Measurements from ENCODE around the gene SHISA4. TPM values are rescaled to one million over a fixed set of nuclear protein-coding genes. Genes with fewer than 3 reads are reported as not detected.

Gene SHISA4
- polyA plus RNA-seq, 1 donor, result 97.2 TPM

GRCh38 chr1:201881617-201882016 is 7.1 kb upstream of the SHISA4 start:
- no peak for DNase-seq (ENCODE audit: low read depth)

GRCh38 chr1:201882665-201883132 is 6.0 kb upstream of the SHISA4 start:
- DNase-seq (ENCODE audit: low read depth), result no peak

GRCh38 chr1:201883266-201883665 is 5.4 kb upstream of the SHISA4 start:
- no peak for DNase-seq (ENCODE audit: low read depth)

DNA sequence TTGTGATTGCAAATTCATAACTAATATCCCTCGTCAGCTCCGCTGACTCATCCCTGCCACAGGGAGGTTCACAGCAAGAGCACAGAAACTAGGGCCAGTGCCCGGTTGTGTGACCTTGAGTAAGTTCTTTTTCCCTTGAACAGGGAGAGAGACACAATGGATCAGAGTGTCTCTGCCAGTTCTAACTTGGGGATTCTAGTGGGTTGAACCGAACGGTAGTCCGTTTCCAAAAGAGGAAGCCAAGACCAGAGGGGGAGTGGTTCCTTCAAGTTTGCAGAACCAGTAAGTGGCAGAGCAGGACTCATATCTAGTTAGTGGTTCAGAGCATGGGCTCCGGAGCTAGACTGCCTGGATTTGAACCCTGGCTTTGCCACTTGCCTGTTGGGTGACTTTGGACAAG is 4.9 kb upstream of the SHISA4 start:
- no peak for DNase-seq (ENCODE audit: low read depth)

DNA sequence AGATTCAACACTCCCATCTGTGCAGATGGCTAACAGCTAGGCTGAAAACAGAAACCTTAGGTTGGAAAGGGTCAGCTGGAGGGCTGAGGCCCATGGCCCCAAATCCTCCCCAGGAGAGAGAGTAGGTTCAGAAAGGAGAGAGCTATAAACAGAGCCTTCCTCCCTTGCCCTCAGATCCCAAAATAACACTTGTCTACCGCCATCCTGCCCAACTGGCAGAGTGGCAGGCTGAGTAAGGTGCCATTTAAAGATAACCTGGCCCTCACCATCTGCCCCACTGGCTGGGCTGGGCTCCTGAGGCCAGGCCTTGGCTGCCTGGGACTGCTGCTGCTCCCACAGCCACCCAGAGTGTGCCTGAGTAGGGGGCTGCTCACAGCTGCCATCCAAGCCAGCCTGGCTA is 4.3 kb upstream of the SHISA4 start:
- DNase-seq (ENCODE audit: low read depth), result no peak

- no peak for DNase-seq (ENCODE audit: low read depth)
Observed at GRCh38 chr1:201885531-201886075, 3.1 kb upstream of the SHISA4 start.

DNA sequence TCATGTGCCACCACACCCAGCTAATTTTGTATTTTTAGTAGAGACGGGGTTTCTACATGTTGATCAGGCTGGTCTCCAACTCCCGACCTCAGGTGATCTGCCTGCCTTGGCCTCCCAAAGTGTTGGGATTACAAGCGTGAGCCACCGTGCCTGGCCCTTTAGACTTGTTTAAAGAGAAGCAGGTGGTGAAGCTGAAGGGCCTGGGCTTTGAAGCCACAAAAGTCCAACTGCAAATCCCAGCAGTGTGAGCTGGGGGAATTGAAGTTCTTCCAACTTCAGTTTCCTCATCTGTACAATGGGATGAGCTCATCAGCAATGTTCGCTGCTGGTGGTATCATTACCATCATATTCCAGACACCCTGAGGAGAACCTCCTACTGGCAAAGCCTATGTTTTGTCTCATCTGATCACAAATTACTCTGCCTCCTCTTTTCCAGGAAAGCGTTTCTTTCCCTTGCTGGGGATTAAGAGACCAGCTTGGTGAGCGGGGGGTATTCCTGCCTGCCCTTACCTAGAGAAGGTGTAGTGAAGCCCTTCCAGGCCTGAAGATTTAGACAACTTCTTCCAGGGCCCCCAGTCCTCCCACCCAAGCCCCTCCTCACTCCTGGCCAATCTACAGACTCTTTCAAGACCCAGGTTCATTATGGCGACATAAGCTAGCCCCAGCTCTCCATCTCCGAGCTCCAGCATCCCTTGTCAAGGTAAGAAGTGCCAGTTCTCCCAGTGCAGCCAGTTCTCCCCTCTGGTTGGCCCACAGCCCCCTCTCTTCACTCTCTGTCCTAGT is 2.4 kb upstream of the SHISA4 start:
- no peak for DNase-seq (ENCODE audit: low read depth)

DNA sequence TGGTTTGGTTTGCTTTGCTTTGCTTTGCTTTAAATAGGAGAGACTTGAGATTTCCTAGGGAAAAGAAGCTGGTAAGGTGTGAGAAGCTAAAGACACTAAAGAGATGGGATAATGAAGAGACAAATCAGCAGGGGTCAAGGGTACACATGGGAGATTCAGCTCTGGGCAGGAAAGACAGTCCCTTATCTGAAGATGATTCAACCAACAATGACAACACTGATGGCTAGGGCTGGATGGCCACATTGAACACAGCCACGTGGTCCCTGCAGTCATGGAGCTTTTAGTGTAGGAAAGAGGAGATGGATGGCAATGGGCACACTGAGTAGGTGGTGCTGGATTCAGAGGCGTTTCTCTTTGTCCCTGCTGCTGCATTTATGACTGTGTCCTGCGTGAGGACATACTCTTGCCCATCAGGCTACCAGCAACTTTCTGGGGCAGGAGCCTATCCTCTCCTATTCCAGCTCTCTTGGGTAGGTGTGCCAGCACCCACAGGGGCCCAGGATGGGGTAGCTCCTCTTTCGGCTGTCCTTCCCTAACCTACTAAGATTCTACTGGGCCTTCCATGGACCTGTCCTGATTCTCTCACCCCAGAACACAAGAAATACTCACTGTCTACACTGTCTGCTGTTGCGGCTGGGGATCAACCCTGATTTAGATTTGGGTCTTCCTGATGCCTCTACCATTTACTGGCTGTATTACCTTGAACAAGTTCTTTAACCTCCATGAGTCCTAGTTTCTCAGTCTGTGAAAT is 1.4 kb upstream of the SHISA4 start:
- no peak for DNase-seq (ENCODE audit: low read depth)

GRCh38 chr1:201889090-201889968 is 631 bp downstream of the SHISA4 start:
- no peak for DNase-seq (ENCODE audit: low read depth)

DNA sequence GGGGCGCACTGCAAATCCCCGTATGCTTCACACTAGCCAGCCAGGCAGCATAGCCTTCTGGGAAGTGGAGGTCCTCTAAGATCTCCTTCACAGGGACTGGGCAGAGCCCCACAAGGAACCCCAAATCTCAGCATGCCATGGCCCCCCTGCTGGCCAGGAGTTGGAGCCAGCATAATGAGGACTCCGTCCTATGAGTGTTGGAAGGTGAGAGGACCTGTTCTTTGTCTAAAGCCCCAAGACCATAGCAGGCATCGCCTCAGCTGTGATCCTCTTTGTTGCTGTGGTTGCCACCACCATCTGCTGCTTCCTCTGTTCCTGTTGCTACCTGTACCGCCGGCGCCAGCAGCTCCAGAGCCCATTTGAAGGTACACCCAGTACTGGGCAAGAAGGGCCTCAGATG is 1.5 kb downstream of the SHISA4 start:
- DNase-seq (ENCODE audit: low read depth), result no peak

DNA sequence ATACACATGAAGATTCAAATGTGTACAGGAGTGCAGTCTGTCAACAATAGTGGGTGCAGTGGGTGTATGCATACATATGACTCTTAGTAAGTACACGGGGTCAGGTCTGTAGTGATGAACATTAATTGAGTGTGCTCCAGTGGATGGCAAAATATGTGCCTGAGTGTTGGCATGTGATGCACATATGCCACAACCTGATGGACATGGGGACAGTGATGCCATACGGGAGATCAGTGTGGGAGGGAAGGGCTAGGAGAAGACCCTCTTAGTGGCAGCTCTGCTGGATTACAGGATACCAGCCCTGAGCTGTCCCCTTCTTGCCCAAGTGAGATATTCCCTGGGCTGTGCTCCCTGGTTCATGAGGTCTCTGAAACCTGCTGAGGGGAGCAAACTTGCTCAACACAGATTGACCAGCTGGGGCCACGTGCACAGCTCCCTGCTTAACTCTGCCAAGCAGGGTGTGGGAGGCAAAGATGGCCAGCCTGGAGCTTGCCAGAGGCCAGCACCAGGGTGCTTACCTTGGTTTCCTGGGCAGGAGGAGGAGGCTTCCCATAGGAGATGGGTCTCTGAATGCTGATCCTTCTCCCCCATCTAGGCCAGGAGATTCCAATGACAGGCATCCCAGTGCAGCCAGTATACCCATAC is 2.2 kb downstream of the SHISA4 start:
- no peak for DNase-seq (ENCODE audit: low read depth)

DNA sequence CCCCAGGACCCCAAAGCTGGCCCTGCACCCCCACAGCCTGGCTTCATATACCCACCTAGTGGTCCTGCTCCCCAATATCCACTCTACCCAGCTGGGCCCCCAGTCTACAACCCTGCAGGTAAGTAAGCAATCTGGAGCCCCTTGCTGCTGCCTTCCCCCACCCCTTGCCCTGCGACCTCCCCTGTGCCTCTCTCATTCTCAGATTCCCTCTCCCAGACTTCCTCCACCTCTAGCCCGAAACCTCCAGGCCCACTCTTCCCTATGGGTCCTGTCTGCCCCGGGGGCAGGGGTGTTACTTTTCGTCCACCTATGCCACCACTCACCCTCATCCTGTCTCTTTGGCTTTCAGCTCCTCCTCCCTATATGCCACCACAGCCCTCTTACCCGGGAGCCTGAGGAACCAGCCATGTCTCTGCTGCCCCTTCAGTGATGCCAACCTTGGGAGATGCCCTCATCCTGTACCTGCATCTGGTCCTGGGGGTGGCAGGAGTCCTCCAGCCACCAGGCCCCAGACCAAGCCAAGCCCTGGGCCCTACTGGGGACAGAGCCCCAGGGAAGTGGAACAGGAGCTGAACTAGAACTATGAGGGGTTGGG is 2.9 kb downstream of the SHISA4 start:
- no peak for DNase-seq (ENCODE audit: low read depth)

- DNase-seq (ENCODE audit: low read depth), result no peak
Observed at GRCh38 chr1:201892211-201892610, 3.5 kb downstream of the SHISA4 start.

DNA sequence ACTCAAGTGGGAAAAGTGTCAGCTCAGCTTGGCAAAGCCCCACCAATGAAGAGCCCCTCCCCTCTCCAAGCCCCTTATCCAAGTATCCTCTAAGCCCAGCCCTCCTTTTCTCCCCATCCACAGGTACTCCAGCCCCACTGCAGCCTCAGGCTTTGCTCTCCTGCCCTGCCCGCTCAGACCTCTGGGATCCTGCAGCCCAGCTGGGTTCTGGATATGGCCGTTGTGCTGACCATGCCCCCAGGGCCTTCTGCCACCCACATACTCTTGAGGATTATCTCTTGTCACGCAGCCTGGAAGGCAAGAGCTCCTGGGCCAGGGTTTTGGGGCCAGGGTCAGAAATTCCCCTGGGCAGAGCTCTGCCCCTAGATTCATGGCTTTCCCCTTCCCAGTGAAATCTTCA is 4.7 kb downstream of the SHISA4 start:
- DNase-seq (ENCODE audit: low read depth), result no peak

- no peak for DNase-seq (ENCODE audit: low read depth)
Observed at GRCh38 chr1:201894343-201895119, 5.8 kb downstream of the SHISA4 start.

DNA sequence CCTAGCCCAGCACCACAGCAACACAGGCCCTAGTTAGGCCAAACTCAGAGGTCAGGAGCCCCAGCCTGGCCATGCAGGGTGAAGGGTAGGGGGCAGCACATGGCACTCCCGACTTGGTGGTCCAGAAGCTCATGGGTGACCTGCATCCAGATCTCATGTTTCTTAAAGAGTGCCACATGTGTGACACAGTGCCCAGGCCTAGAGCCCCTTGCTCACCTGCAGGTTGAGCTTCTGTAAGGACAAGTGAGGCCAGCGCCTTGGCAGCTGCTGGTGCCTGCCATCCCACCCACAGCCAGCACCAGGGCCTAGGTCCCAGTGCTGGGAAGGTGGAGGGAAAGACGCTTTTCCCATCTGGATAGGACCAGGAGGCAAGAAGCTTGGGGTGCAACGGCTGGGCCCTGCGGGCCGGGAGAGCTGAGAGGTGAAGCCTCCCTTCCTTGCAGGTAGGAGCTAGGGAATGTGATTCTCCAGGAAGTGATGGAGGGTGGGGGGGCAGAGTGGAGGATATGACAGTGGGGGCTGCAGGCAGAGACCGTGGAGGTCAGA is 6.5 kb downstream of the SHISA4 start:
- no peak for DNase-seq (ENCODE audit: low read depth)

DNA sequence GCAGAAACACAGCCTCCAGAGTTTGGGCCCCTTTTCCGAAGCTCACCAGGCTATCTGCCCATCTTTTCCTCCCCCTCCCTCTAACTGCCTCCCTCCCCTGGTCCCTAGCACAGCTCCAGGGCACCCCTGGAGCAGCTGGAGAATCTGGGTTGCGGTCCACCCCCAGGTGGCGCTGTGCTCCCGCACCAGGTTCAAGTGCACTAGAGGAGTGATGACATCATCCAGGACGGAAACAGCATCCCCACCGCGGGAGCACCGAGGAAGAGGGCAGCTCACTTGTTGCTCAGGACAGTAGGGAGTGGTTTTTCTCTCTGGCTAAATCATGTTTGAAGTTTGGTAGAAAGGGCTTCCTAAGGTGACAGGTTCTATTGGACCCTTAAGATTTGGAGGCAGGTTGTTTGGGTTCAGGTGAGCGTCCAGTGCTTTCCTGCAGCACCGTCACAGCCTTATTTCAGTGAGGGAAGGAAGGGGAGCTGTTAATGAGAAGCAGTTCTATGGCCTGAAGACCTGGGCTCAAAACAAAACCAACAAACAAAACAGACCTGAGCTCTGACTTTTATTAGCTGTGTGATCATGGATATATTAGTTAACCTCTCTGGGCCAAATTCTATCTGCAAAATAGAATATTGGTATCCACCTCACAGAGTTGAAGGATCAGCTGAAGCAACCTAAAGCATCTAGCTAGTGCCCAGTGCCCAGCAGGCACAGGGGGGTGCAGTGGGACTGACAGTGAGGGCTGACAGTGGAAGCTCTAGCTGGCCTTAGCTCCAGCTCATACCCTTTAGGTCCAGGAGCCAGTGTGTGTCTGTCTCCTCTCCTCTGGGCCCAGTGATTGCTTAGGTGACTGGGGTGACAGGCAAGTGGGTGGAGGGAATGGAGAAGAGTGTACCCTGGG is 7.5 kb downstream of the SHISA4 start:
- peak; percentile 67 for DNase-seq (ENCODE audit: low read depth)

- no peak for DNase-seq (ENCODE audit: low read depth)
Observed at GRCh38 chr1:201896951-201897391, 8.3 kb downstream of the SHISA4 start.
